Keratinocyte (primary cell): ENCODE results near the gene PRAMEF20.

Source experiments
- CTCF ChIP-seq, 3 experiments: IDR thresholded peaks in 1 of 3; conservative IDR thresholded peaks in 1 of 3; optimal IDR thresholded peaks in 1 of 3; 2 replicates in 2 of 3; 3 replicates in 1 of 3; pipeline versions ENCODE3 to v1.5.1; 2011; ENCODE audit warnings: low read length in 3 of 3, mild to moderate bottlenecking in 3 of 3, moderate library complexity in 2 of 3, control low read depth in 1 of 3, inconsistent platforms in 1 of 3; ENCODE audit not compliant: insufficient read depth in 2 of 3; ENCODE audit errors: extremely low read depth in 1 of 3
- EZH2 ChIP-seq: IDR thresholded peaks from one replicate; pipeline ENCODE4 v1.6.1; 2012; ENCODE audit warnings: inconsistent platforms, mild to moderate bottlenecking, low read length, moderate library complexity

GRCh38 chr1:13456904-13457532, 46.8 kb downstream of the PRAMEF20 start:
- TF ChIP-seq EZH2 = no peak
- TF ChIP-seq CTCF (optimal IDR thresholded peaks at IDR 0.05 in 1 of 3, IDR thresholded peaks at IDR 0.05 in 1 of 3, conservative IDR thresholded peaks at IDR 0.05 in 1 of 3; ENCODE audit: extremely low read depth in 1 of 3, insufficient read depth in 2 of 3, low read length in 3 of 3) = no peak
